Mononuclear cell (primary cell): Measurements from ENCODE around the gene MARS2. TPM values are rescaled to one million over a fixed set of nuclear protein-coding genes. Genes with fewer than 3 reads are reported as not detected.
"Not testable (repeated sequence)": the region's sequence is repeated elsewhere in the genome, so short reads cannot be mapped to it uniquely, and the experiment has no call there.

ENCODE experiments used
- H3K27me3 ChIP-seq: 2 replicates; pipeline ENCODE4 v1.6.0; 2011; ENCODE audit warnings: low read length, control low read depth; ENCODE audit not compliant: insufficient read depth
- H3K4me1 ChIP-seq: 2 replicates; pipeline ENCODE4 v1.5.1; 2011; ENCODE audit warnings: mild to moderate bottlenecking, low read length, control low read depth; ENCODE audit not compliant: insufficient read depth
- H3K4me3 ChIP-seq: 2 replicates; pipeline ENCODE4 v1.5.1; 2011; ENCODE audit warnings: mild to moderate bottlenecking, low read length, moderate library complexity
- H3K9me3 ChIP-seq: 2 replicates; pipeline ENCODE4 v1.5.1; 2011; ENCODE audit warnings: low read depth, mild to moderate bottlenecking, control low read depth, low read length
- total RNA-seq: library from RNA; depleted of rRNA; stranded (reverse); fragments of >200 nt; gene quantifications from one replicate; pipeline ENCODE4 v1.2.3, GENCODE V29; 2012

The MARS2 gene
- total RNA-seq, 1 donor, result 9.1 TPM

DNA sequence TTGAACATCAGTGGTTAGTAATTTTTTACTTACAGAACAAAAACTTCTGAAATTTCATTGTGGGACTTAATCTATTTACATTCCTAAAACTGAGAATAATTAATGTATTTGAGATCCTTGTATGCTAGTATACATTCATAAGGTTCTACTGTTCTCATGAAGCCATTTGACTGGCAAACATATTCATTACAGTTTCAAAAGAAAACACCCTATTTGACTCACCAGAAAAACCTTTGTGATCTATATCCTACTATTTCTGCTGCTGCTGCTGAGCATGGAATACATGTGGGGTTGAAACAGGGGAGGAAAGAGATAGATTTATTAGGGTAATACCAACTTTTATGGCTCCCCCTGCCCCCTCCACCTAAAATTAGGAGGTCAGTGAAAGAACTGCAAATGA is 21.8 kb downstream of the MARS2 start:
- no peaks in the 10 kb centered on the region for H3K27me3 ChIP-seq
- no peaks in the 10 kb centered on the region for H3K9me3 ChIP-seq
- H3K4me3 ChIP-seq, result no peak overlapping the region
- no peaks in the 10 kb centered on the region for H3K4me1 ChIP-seq

DNA sequence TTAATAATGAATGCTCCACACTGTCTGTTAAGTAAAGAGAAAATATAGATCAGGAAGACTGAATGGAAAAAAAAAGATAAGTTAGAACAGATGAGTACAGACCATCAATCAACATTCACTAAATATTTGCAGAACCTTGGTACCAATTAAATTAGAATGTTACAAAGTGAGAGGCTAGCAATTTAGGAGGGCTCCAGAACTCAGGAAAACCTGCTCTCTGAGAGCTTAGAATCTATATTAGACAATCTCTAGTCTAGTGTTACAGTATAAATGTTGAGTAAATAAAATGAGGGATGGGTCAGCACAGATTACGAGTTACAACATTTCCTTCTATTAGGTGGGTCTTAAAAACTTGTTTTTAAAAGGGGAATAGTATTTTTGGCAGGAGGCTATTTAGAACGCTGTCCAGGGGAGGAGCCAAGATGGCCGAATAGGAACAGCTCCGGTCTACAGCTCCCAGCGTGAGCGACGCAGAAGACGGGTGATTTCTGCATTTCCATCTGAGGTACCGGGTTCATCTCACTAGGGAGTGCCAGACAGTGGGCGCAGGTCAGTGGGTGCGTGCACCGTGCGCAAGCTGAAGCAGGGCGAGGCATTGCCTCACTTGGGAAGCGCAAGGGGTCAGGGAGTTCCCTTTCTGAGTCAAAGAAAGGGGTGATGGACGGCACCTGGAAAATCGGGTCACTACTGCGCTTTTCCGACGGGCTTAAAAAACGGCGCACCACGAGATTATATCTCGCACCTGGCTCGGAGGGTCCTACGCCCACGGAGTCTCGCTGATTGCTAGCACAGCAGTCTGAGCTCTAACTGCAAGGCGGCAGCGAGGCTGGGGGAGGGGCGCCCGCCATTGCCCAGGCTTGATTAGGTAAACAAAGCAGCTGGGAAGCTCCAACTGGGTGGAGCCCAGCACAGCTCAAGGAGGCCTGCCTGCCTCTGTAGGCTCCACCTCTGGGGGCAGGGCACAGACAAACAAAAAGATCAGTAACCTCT is 23.7 kb downstream of the MARS2 start:
- not testable (repeated sequence) for H3K27me3 ChIP-seq, H3K9me3 ChIP-seq, H3K4me3 ChIP-seq, H3K4me1 ChIP-seq

DNA sequence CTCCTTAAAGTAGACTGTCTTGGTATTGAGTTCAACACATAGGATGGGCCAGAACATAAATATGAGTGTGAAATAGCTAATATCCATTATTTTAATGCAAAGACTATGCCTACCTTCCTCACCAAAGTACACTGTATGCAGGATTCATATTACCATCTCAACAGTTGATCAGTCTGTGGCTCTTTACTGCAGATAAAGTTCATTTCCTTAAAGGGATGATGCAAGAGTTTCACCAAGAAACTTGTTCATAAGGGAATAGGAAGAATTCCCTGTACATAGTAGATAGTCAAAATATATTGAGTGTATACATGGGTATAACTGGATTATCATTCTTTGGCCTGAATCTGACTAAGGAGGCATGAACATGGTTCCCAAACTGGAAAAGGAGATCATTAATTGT is 35.0 kb downstream of the MARS2 start:
- H3K4me3 ChIP-seq, result no peak overlapping the region
- H3K27me3 ChIP-seq, result no peaks in the 10 kb centered on the region
- no peaks in the 10 kb centered on the region for H3K4me1 ChIP-seq
- no peaks in the 10 kb centered on the region for H3K9me3 ChIP-seq

Other genes with a start within 250 kb of the MARS2 start
- gene HSPD1, start 205.5 kb upstream of the MARS2 start, total RNA-seq, result 90.6 TPM
- 35.7 TPM for gene HSPE1, start 205.0 kb upstream of the MARS2 start, total RNA-seq
- 87.6 TPM for gene MOB4, start 189.3 kb upstream of the MARS2 start, total RNA-seq
- under 0.01 TPM for gene RFTN2, start 29.8 kb upstream of the MARS2 start, total RNA-seq
- gene BOLL, start 80.0 kb downstream of the MARS2 start, total RNA-seq, result 0.10 TPM
- gene PLCL1, start 99.2 kb downstream of the MARS2 start, total RNA-seq, result 23.4 TPM